RWPE2 (cell line): Measurements from ENCODE around the gene TKT.

ENCODE experiments used
- ATAC-seq: fragments of 200-7000 bp; cut with Tn5 transposase; 3 replicates; pipeline ENCODE4 v1.9.1; 2021; ENCODE audit warnings: low read depth
- DNase-seq: peaks from one replicate; pipeline ENCODE4 v3.0.0-alpha.2; 2020; ENCODE audit warnings: low spot score
- H3K27ac ChIP-seq: fragments of 450-650 bp; 2 replicates; pipeline ENCODE4 v1.5.1; 2017; ENCODE audit warnings: mild to moderate bottlenecking; ENCODE audit not compliant: poor library complexity, severe bottlenecking
- H3K27me3 ChIP-seq: fragments of 250-450 bp; sonication (Bioruptor Pico); 2 replicates; pipeline ENCODE4 v1.5.1; 2021; ENCODE audit warnings: mild to moderate bottlenecking, moderate library complexity; ENCODE audit not compliant: insufficient read depth, poor library complexity, severe bottlenecking
- H3K36me3 ChIP-seq: fragments of 250-450 bp; sonication (Bioruptor Pico); 2 replicates; pipeline ENCODE4 v1.5.1; 2020; ENCODE audit warnings: low read depth, mild to moderate bottlenecking, moderate library complexity
- H3K4me1 ChIP-seq: fragments of 250-450 bp; sonication (Bioruptor Pico); 2 replicates; pipeline ENCODE4 v1.5.1; 2021; ENCODE audit warnings: mild to moderate bottlenecking, moderate library complexity; ENCODE audit not compliant: insufficient read depth, poor library complexity, severe bottlenecking
- H3K4me3 ChIP-seq: fragments of 250-450 bp; sonication (Bioruptor Pico); 2 replicates; pipeline ENCODE4 v1.5.1; 2021; ENCODE audit warnings: mild to moderate bottlenecking, moderate library complexity; ENCODE audit not compliant: severe bottlenecking
- H3K9me3 ChIP-seq: fragments of 250-450 bp; sonication (Bioruptor Pico); 2 replicates; pipeline ENCODE4 v1.5.1; 2021; ENCODE audit warnings: mild to moderate bottlenecking, moderate library complexity; ENCODE audit not compliant: severe bottlenecking
- TF ChIP-seq, protein P1 (sequence below): fragments of 450-650 bp; IDR thresholded peaks from one replicate; pipeline ENCODE4 v1.5.1; 2017; ENCODE audit warnings: mild to moderate bottlenecking, moderate library complexity; ENCODE audit not compliant: poor library complexity, severe bottlenecking

Gene TKT

DNA sequence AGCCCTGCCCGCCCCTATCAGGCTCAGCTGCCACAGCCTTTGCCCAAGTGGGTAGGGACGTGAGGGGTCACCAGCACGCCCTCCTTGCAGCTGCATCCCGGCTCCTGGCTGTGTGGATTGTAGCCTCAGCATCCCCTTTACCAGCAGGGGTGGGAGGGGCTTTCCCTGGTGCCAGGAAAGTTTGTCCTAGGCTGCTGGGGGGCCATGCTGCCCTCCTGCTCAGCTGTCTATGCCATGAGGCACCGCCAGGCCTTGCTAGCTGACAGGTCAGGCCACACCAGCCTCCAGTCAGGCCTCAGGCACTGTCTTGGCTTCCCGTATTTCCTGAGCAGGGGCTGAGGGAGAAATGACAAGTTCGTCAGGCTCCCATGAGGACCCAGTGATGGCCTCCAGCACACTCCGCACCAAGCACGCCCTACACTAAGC is 32.3 kb downstream of the TKT start:
- Histone ChIP-seq H3K27me3 (no peaks in the 10 kb centered on the region), H3K4me1 (no peaks in the 10 kb centered on the region), H3K4me3 (no peak overlapping the region), H3K36me3 (peaks cover 50% of the 10 kb centered on the region), H3K9me3 (no peaks in the 10 kb centered on the region), H3K27ac (no peak overlapping the region)
- ATAC-seq = no peak
- no peak for DNase-seq
- TF ChIP-seq, protein P1, sequence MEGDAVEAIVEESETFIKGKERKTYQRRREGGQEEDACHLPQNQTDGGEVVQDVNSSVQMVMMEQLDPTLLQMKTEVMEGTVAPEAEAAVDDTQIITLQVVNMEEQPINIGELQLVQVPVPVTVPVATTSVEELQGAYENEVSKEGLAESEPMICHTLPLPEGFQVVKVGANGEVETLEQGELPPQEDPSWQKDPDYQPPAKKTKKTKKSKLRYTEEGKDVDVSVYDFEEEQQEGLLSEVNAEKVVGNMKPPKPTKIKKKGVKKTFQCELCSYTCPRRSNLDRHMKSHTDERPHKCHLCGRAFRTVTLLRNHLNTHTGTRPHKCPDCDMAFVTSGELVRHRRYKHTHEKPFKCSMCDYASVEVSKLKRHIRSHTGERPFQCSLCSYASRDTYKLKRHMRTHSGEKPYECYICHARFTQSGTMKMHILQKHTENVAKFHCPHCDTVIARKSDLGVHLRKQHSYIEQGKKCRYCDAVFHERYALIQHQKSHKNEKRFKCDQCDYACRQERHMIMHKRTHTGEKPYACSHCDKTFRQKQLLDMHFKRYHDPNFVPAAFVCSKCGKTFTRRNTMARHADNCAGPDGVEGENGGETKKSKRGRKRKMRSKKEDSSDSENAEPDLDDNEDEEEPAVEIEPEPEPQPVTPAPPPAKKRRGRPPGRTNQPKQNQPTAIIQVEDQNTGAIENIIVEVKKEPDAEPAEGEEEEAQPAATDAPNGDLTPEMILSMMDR = no peak

DNA sequence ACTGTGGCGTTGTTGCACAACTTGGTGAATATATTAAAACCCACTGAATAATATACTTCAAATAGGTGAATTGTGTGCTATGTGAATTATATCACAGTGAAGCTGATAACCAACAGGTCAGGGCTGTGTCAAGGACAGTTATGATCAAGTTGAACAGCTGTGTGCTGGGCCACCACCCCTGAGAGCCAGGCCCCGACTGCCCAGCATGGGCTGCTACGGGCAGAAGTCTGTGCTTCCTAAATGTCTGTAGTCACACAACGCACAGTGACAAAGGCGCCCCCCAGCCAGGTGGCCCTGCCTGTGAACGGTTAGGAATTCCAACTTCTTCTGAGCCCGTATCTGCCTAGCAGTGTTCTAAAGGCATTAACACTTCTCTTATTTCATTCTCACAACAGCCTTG is 32.8 kb downstream of the TKT start:
- Histone ChIP-seq H3K27ac (no peak overlapping the region), H3K27me3 (no peaks in the 10 kb centered on the region), H3K9me3 (no peaks in the 10 kb centered on the region), H3K4me3 (no peak overlapping the region), H3K36me3 (peaks cover 45% of the 10 kb centered on the region), H3K4me1 (no peaks in the 10 kb centered on the region)
- ATAC-seq (peak; percentile 5; the same call in 1 of the 3 replicates), DNase-seq (no peak)
- TF ChIP-seq, protein P1 = no peak

DNA sequence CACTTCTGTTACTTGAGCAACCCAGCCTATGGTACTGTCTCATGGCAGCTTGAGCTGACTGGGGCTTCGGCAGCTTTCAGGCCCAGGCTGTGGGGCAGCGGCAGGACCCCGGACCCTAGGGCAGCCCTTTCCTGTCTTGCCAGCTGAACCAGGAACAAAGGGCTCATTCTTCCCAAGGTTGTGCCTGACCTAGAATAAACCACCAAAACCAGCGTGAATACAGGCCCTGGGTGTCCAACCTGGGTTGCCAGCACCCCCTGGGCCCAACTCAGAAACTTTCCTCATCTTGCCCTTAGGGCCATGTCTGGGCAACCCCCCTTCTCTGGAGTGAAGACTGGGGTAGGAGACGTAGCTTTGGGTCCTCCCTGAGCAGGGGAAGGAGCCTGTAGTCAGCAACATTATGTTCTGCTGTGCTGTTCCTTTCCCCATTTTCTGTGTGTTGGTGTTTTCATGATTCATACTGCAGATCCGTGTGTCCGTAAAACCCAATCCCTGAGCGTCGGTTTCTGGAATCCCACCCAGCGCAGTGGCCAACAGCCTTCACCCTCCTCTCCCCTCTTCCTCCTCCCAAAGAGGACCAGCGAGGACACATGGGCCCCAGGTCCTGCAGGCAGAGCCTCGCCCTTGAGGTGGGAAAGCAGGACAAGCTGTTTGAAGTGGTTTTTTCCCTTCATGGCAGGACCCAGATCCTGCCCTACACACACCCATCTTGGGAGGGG is 33.5 kb downstream of the TKT start:
- peak; percentile 1; the same call in 1 of the 3 replicates for ATAC-seq
- H3K4me3 ChIP-seq = no peak overlapping the region
- peaks cover 38% of the 10 kb centered on the region for H3K36me3 ChIP-seq
- H3K9me3 ChIP-seq = no peaks in the 10 kb centered on the region
- no peak for DNase-seq
- H3K4me1 ChIP-seq = no peaks in the 10 kb centered on the region
- H3K27me3 ChIP-seq = no peaks in the 10 kb centered on the region
- no peak overlapping the region for H3K27ac ChIP-seq
- TF ChIP-seq, protein P1 = no peak

DNA sequence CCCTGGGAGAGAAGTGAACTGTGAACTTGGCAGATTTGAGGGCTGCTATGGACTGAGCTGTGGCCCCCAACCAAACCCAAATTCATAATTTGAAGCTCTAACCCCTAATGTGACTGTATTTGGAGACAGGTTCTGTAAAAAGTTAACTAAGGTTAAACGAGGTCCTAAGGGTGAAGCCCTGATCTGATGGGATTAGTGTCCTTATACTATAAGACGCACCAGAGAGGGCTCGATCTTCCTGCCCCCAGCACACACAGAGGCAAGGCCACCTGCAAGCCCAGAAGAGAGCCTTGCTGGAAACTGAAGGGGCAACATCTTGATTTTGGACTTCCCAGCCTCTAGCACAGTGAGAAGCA is 34.0 kb downstream of the TKT start:
- Histone ChIP-seq H3K27ac (no peak overlapping the region), H3K36me3 (peaks cover 33% of the 10 kb centered on the region), H3K27me3 (no peaks in the 10 kb centered on the region), H3K4me3 (no peak overlapping the region), H3K4me1 (no peaks in the 10 kb centered on the region), H3K9me3 (no peaks in the 10 kb centered on the region)
- ATAC-seq (no peak), DNase-seq (no peak)
- TF ChIP-seq, protein P1 = no peak

DNA sequence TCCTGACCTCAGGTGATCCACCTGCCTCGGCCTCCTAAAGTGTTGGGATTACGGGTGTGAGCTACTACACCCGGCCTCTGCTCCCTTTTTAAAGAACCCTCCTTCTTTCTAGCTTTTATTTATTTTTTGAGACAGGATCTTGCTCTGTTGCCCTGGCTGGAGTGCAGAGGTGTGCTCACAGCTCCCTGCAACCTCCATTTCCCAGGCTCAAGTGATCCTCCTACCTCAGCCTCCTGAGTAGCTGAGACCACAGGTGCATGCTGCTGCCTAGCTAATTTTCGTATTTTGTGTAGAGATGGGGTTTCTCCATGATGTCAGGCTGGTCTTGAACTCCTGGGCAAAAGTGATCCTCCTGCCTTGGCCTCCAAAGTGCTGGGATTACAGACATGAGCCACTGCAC is 34.5 kb downstream of the TKT start:
- H3K36me3 ChIP-seq = peaks cover 28% of the 10 kb centered on the region
- DNase-seq = no peak
- H3K4me3 ChIP-seq = no peak overlapping the region
- no peak overlapping the region for H3K27ac ChIP-seq
- ATAC-seq = no peak
- no peaks in the 10 kb centered on the region for H3K9me3 ChIP-seq
- no peaks in the 10 kb centered on the region for H3K27me3 ChIP-seq
- H3K4me1 ChIP-seq = no peaks in the 10 kb centered on the region
- TF ChIP-seq, protein P1 = no peak
